Uterus (tissue), 2 donors: Measurements from ENCODE around the gene GPRASP3.

ENCODE experiments used
- POLR2A ChIP-seq, 2 donors: fragments of 450-650 bp; IDR thresholded peaks; one replicate each; pipeline ENCODE4 v1.6.1; 2016; ENCODE audit warnings: antibody characterized with exemption in 2 of 2, mild to moderate bottlenecking in 1 of 2, moderate library complexity in 1 of 2
- TF ChIP-seq, protein P1 (sequence below), 4 experiments: fragments of 200-600 bp in 2 of 4; fragments of 450-650 bp in 2 of 4; sonication (generic) in 2 of 4; IDR thresholded peaks; one replicate each; pipeline ENCODE4 v1.5.1; 2016 to 2019; ENCODE audit warnings: antibody characterized with exemption in 4 of 4, mild to moderate bottlenecking in 2 of 4, moderate library complexity in 1 of 4

DNA sequence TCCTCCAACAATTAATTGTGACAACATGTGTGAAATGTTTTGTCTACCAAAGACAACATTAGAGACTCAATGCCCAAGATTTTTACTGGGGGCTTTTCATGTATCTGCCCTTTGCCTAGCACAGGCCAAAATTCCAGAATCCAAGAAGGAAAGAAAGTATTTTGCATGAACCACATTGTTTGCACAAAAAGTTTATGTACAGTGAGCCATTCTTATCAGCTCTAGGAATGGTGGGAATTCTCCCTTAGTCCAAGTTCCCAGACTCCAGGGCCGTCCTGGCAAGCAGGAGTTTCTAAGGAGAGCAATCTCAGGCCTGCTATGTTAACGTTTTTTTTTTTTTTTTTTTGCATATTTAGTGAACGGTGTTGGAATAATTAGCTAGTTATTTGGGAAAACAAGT, 47.7 kb upstream of the GPRASP3 start:
- TF ChIP-seq, protein P1, sequence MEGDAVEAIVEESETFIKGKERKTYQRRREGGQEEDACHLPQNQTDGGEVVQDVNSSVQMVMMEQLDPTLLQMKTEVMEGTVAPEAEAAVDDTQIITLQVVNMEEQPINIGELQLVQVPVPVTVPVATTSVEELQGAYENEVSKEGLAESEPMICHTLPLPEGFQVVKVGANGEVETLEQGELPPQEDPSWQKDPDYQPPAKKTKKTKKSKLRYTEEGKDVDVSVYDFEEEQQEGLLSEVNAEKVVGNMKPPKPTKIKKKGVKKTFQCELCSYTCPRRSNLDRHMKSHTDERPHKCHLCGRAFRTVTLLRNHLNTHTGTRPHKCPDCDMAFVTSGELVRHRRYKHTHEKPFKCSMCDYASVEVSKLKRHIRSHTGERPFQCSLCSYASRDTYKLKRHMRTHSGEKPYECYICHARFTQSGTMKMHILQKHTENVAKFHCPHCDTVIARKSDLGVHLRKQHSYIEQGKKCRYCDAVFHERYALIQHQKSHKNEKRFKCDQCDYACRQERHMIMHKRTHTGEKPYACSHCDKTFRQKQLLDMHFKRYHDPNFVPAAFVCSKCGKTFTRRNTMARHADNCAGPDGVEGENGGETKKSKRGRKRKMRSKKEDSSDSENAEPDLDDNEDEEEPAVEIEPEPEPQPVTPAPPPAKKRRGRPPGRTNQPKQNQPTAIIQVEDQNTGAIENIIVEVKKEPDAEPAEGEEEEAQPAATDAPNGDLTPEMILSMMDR (IDR thresholded peaks at IDR 0.05) = no peak
- no peak for TF ChIP-seq POLR2A (IDR thresholded peaks at IDR 0.05)
